IPS-18a (cell line): ENCODE results near the gene CAMSAP1.

Experiments used
- H3K27ac ChIP-seq: one replicate; pipeline ENCODE4 v1.5.1; 2013; ENCODE audit warnings: low read length
- H3K27me3 ChIP-seq: one replicate; pipeline ENCODE4 v1.6.1; 2013; ENCODE audit warnings: mild to moderate bottlenecking, low read length; ENCODE audit not compliant: control insufficient read depth, insufficient read depth
- H3K36me3 ChIP-seq: one replicate; pipeline ENCODE4 v1.6.1; 2013; ENCODE audit warnings: low read depth, low read length; ENCODE audit not compliant: control insufficient read depth
- H3K4me1 ChIP-seq: one replicate; pipeline ENCODE4 v1.6.1; 2013; ENCODE audit warnings: low read depth, low read length; ENCODE audit not compliant: control insufficient read depth
- H3K4me3 ChIP-seq: one replicate; pipeline ENCODE4 v1.5.1; 2013; ENCODE audit warnings: low read length
- H3K9ac ChIP-seq: one replicate; pipeline ENCODE4 v1.6.1; 2013; ENCODE audit warnings: mild to moderate bottlenecking, low read length, moderate library complexity
- H3K9me3 ChIP-seq: one replicate; pipeline ENCODE4 v1.6.1; 2013; ENCODE audit warnings: low read depth, low read length; ENCODE audit not compliant: control insufficient read depth

The CAMSAP1 gene

DNA sequence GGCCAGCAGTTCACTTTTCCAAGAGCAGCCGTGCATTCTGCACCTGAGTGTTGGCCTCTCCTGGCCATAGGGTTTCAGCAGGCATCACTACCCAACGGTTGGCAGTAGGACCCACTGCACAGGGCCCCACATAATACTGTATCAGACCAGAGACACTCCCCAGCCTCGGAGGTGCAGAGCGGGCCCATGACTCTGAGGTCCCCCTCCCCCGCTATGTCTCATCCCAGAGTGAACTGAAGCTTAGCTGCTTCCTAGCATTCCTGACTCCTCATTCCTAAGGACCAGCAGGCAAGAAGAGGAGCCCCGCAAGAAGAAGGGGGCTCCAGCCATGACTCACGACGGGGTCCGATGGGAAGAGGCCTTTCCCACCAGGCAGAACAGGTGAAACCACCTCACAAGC is 67.2 kb downstream of the CAMSAP1 start:
- H3K9me3 ChIP-seq = no peaks in the 10 kb centered on the region
- H3K9ac ChIP-seq = no peak overlapping the region
- H3K4me1 ChIP-seq = peaks cover 14% of the 10 kb centered on the region
- H3K36me3 ChIP-seq = no peaks in the 10 kb centered on the region
- H3K27ac ChIP-seq = peak overlapping the region; percentile 49
- no peak overlapping the region for H3K4me3 ChIP-seq
- no peaks in the 10 kb centered on the region for H3K27me3 ChIP-seq

- Histone ChIP-seq H3K9ac (no peak overlapping the region), H3K4me3 (no peak overlapping the region), H3K9me3 (no peaks in the 10 kb centered on the region), H3K27me3 (no peaks in the 10 kb centered on the region), H3K36me3 (no peaks in the 10 kb centered on the region), H3K27ac (no peak overlapping the region), H3K4me1 (peaks cover 14% of the 10 kb centered on the region)
Measured at GRCh38 chr9:135839516-135839915, 67.8 kb downstream of the CAMSAP1 start.

DNA sequence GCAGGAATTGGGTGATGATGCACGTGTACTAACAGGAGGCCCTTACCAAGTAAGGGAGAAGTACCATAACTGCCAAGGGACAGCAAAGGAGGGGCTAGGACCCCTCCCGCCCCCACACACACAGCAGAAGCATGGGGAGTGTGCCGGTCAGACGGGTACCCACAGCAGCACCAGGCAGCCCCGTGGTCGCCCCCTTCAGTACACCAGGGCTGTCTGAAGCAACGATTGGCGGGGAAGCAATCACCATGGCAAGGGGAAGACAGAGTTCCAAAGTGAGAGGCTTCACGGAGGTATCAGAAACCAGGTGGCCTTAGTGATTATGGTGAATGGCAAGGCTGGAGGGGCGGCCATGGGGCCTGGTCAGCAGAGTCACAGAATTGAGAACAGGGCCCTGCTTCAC is 72.2 kb downstream of the CAMSAP1 start:
- peaks cover under 1% of the 10 kb centered on the region for H3K4me1 ChIP-seq
- no peak overlapping the region for H3K4me3 ChIP-seq
- no peak overlapping the region for H3K27ac ChIP-seq
- H3K36me3 ChIP-seq = no peaks in the 10 kb centered on the region
- no peak overlapping the region for H3K9ac ChIP-seq
- no peaks in the 10 kb centered on the region for H3K9me3 ChIP-seq
- H3K27me3 ChIP-seq = no peaks in the 10 kb centered on the region

- H3K27ac ChIP-seq = no peak overlapping the region
Measured at GRCh38 chr9:135833864-135834263, 73.5 kb downstream of the CAMSAP1 start.

GRCh38 chr9:135830496-135830895 is 76.8 kb downstream of the CAMSAP1 start:
- peaks cover 9% of the 10 kb centered on the region for H3K36me3 ChIP-seq
- H3K27ac ChIP-seq = no peak overlapping the region
- no peaks in the 10 kb centered on the region for H3K4me1 ChIP-seq
- H3K9ac ChIP-seq = no peak overlapping the region
- no peaks in the 10 kb centered on the region for H3K9me3 ChIP-seq
- H3K4me3 ChIP-seq = no peak overlapping the region
- no peaks in the 10 kb centered on the region for H3K27me3 ChIP-seq

More at GRCh38 chr9:135833864-135834263, 73.5 kb downstream of the CAMSAP1 start:
- no peaks in the 10 kb centered on the region for H3K27me3 ChIP-seq
- no peak overlapping the region for H3K9ac ChIP-seq
- H3K9me3 ChIP-seq = no peaks in the 10 kb centered on the region
- H3K4me3 ChIP-seq = no peak overlapping the region
- H3K36me3 ChIP-seq = no peaks in the 10 kb centered on the region
- no peaks in the 10 kb centered on the region for H3K4me1 ChIP-seq

DNA sequence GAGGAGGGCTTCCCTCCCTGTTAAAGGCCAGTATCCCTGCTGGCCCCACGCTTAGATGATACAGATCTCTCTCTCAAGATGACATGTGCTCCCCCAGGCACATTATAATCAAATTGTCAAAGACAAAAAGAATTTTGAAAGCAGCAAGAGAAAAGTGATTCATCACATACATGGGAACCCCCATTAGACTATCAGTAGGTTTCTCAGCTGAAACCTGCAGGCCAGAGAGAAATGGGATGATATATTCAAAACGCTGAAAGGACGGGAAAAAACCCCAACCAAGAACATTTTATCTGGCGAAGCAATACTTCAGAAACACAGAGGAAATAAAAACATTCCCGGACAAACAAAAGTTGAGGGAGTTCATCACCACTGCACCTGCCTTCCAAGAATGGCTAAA is 78.7 kb downstream of the CAMSAP1 start:
- peaks cover 15% of the 10 kb centered on the region for H3K36me3 ChIP-seq
- no peaks in the 10 kb centered on the region for H3K27me3 ChIP-seq
- H3K4me3 ChIP-seq = no peak overlapping the region
- no peak overlapping the region for H3K27ac ChIP-seq
- no peak overlapping the region for H3K9ac ChIP-seq
- no peaks in the 10 kb centered on the region for H3K4me1 ChIP-seq
- H3K9me3 ChIP-seq = no peaks in the 10 kb centered on the region

GRCh38 chr9:135827866-135828580 is 79.3 kb downstream of the CAMSAP1 start:
- Histone ChIP-seq H3K9me3 (no peaks in the 10 kb centered on the region), H3K27ac (no peak overlapping the region), H3K9ac (no peak overlapping the region), H3K27me3 (no peaks in the 10 kb centered on the region), H3K36me3 (peaks cover 22% of the 10 kb centered on the region), H3K4me1 (no peaks in the 10 kb centered on the region), H3K4me3 (no peak overlapping the region)

DNA sequence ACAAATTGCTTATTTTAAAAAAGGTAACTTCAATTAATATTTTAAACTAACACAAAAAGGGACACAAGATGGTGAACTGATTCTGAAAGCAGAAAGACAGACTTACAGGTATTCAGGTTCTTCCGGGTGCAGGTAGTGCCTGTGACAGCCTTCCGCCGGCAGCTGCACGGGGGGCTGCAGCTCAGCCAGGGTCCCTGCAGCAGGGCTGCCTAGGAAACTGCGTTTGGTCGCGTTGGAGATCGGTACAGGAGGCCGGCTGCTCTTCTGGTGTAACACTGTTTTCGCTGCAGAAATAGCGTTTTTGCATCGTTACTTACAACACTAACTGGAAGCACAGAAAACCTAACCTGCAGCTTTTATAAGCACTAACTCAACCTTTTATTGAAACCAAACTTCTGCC is 80.0 kb downstream of the CAMSAP1 start:
- Histone ChIP-seq H3K4me3 (no peak overlapping the region), H3K9ac (no peak overlapping the region), H3K4me1 (no peaks in the 10 kb centered on the region), H3K27me3 (no peaks in the 10 kb centered on the region), H3K9me3 (no peaks in the 10 kb centered on the region), H3K27ac (no peak overlapping the region), H3K36me3 (peaks cover 29% of the 10 kb centered on the region)

GRCh38 chr9:135826188-135826545 is 81.2 kb downstream of the CAMSAP1 start:
- Histone ChIP-seq H3K4me3 (no peak overlapping the region), H3K9me3 (no peaks in the 10 kb centered on the region), H3K36me3 (peaks cover 40% of the 10 kb centered on the region), H3K27me3 (no peaks in the 10 kb centered on the region), H3K27ac (no peak overlapping the region), H3K9ac (no peak overlapping the region), H3K4me1 (no peaks in the 10 kb centered on the region)

DNA sequence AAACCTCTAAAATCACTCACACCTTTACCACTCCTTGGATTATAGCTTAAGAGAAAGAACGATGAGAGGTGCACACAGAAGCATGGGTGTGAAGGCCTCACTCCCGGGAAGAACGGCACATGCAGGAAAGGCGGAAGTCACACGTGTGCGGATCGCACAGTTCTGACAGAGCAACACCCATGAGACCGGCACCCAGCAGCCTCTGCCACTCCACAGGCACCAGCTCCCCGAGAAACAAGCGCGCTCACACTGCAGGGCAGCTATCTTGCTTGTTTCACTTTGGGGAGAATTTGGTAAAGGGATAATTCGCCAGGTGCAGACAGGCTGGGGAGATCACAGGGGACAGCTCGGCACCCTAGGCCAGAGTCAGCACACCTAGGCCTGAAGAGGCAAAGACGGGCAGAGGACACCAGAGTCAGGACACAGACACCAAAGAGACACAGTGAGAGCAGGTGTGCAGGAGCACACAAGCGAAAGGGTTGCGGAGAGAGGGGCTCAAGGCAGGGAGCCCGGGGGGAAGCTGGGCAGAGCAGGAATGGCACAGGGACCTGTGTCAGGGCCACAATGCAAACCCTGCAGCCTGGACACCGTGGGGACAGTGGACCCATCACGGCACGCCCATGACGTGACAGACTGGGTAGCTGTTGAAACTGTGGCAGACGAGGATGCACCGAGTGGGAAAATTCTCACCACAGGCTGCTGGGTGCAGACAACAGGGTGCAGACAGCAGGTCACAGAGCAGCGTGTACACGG is 81.7 kb downstream of the CAMSAP1 start:
- peaks cover 44% of the 10 kb centered on the region for H3K36me3 ChIP-seq
- no peaks in the 10 kb centered on the region for H3K4me1 ChIP-seq
- H3K9ac ChIP-seq = no peak overlapping the region
- no peak overlapping the region for H3K27ac ChIP-seq
- no peak overlapping the region for H3K4me3 ChIP-seq
- no peaks in the 10 kb centered on the region for H3K9me3 ChIP-seq
- no peaks in the 10 kb centered on the region for H3K27me3 ChIP-seq

DNA sequence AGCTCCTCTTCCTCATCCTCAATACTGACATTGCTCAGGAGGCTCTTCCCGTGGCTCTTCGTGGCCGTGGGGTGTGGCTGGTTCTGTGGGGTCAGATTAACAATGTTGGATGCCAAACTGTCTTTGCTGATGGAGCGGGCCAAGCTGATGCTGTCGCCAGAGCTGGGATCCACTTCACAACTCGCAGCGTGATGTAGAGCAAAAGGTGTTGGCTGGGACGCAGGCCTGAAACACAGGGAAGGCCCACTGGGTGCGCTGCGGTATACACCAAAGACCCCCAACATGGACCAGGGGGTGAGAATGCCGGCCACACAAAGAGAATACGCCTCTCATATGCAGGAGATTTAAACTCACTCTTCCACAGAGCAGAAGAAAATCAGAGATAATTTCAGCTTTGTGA is 84.3 kb downstream of the CAMSAP1 start:
- H3K27me3 ChIP-seq = no peaks in the 10 kb centered on the region
- H3K36me3 ChIP-seq = peaks cover 64% of the 10 kb centered on the region
- H3K9me3 ChIP-seq = no peaks in the 10 kb centered on the region
- H3K27ac ChIP-seq = no peak overlapping the region
- no peaks in the 10 kb centered on the region for H3K4me1 ChIP-seq
- no peak overlapping the region for H3K4me3 ChIP-seq
- no peak overlapping the region for H3K9ac ChIP-seq

- Histone ChIP-seq H3K9ac (no peak overlapping the region), H3K27ac (no peak overlapping the region), H3K4me1 (no peaks in the 10 kb centered on the region), H3K36me3 (peaks cover 71% of the 10 kb centered on the region), H3K9me3 (no peaks in the 10 kb centered on the region), H3K27me3 (no peaks in the 10 kb centered on the region), H3K4me3 (no peak overlapping the region)
Measured at GRCh38 chr9:135822374-135822755, 85.0 kb downstream of the CAMSAP1 start.
